SKM-1 (cell line): ENCODE measurements around the gene NEURL3.
"Not testable (repeated sequence)": the region's sequence is repeated elsewhere in the genome, so short reads cannot be mapped to it uniquely, and the experiment has no call there.

Experiments used
- DNase-seq: peaks from one replicate; lab custom pipeline; 2025; ENCODE audit not compliant: unreplicated experiment; lab: John Stamatoyannopoulos, UW

Gene NEURL3

DNA sequence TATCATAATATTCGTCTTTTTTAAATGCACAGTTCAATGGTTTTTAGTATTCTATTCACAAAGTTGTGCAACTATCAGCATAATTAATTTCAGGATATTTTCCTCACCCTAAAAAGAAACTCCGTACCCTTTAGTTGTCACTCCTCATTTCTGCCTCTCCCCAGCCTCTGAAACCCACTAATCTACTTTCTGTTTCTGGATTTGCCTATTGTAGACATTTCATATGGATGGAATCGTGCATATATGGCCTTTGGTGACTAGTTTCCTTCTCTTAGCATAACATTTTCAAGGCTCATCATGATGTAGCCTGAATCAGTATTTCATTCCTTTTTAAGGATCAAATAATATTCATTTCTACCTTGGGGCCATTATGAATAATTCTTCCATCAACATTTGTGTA is 18.5 kb downstream of the NEURL3 start:
- no peak for DNase-seq

DNA sequence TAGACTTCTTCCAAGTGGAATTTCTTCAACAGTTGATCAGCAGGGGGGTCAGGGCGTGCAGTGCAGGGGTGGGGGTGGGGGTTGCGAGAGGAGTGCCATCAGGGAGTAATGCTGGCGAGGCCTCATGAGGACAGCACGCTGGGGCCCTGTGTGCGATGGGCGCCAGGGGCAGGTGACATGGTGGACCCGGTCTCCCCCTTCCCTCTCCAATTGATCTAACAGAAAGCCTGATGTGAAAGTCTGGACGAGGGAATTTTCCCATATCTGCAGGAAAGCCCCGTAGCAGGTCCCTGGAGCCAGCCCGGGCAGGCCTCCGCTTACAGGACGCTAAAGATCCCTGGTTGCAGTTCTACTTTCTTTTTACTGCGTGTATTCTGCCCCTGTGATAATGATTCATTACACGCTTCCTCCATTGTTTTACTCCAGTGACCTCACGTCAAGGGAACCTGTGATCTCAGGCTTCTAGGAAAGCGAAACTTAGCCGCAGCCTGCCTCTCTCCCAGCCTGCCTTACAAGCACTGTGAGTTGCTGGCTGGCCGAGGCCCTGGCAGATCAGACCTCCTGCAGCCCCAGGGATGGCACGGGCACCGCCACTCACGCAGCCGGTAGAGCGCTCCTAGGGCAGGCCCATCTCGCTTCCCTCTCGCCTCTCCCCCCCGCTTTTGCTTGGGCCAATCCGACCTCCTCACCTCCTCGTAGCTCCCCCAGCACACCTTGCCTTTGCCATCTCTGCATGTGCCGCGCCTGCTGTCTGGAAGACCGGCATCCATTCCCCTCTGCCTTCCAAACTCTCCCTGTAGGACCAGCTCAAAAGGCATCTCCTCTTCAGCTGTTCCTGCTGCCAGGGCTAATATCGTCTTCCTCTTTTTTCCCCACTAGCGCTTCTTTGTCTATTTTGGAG is 19.2 kb downstream of the NEURL3 start:
- DNase-seq: no peak

DNA sequence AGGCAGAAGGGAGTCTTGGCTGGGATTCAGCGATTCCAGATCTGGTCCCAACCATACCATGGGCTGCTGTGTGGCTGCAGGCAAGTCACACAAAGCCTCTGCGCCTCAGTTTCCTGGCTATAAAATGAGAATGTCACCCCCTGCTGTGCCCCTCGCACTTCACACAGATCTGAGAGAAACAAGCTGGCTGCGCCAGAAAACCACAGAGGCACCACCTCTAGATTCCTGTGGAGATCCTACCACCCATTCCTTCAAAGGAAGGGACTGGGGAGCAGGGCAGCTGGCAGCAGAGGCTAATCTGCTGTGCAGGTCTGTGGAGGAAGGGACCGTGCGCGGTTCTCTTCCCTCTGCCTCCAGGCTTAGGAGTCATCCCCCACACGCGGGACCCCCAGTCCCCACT is 19.8 kb downstream of the NEURL3 start:
- DNase-seq: no peak

DNA sequence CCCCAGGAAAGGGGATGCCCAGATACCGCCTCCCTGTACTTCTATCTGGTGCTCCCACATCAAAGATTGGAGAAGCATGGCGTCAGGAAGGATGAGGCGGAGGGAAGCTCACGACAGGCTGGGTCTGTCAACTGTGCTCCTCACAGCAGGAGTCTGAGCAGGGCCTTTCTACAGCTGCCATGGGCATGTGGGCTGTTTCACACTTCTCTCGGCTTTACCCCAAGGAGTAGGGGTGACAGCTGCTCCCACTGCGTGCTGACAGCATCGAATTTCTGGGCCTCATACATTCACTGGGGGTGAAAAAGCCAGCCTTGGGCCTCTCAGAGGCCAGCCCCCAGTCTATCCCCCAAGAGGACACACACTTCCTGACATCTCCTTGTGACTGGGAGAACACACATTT is 21.1 kb downstream of the NEURL3 start:
- DNase-seq: no peak

DNA sequence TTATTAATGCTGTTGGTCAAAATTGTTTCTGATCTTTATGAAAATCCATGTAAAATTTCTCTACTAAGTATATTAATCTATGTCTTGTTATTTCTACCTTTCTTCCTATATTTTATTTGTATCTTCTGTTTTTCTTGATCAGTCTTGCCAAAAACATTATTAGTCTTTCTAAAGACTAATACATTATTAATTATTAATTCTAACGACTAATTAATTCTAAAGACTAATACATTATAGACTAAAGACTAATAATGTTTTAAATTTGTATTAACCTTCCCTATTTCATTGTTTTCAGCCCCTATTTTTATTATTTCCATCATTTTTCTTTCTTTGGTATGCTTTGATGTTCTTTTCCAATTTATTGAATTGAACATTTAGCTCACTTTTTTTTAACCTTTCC is 27.7 kb downstream of the NEURL3 start:
- no peak for DNase-seq

DNA sequence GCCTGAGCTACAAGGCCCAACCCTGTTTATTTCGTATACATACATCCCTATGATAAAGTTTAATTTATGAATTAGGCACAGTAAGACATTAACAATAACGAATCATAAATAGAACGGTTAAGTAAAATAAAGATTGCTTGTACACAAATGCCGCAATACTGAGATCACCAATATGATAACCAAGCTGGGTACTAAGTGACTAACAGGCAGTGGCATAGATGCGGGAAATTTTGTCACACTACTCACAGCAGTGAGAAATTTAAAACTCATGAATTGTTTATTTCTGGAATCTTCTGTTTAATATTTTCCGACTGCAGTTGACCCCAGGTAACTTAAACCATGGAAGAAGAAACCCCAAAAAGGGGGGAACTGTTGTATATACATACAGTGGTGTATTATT is 33.4 kb downstream of the NEURL3 start:
- no peak for DNase-seq

DNA sequence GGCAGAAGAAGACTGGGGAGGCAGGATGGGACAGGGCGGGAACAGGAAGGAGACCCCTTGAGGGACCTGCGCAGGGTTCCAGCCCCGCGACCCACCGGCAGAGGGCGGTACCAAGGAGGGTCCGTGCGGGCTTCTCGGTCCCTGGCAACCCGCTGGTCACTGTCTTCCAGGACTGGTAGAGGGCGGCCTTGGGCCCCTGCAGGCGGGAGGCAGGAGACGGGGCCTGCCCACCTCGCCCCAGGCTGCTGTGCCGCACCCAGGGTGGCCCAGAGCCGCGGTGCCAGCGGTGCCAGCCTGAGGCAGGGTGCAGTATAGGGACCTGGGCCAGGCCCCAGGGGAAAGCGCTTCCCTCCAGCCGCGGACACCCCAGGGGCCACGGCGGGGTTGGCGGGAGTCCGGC is 34.5 kb downstream of the NEURL3 start:
- no peak for DNase-seq

DNA sequence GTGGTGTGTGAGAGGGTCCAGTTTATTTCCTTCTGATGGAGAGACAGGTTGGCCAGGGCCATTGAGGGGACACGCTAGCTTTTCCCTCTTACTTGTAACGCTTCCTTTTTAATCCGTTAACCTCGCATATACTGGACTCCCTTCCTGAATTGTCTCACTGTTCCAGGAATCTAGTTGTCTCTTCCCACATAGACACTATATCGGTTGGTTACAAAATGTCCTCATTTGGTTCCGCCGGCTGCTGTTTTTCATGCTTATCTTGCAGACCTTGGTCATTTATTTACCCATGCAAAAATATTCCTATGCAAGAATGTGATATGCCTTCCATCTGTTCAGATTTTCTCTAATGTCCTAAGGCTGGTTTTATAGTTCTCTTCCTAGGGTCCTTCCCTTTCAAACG is 35.0 kb downstream of the NEURL3 start:
- DNase-seq: no peak

DNA sequence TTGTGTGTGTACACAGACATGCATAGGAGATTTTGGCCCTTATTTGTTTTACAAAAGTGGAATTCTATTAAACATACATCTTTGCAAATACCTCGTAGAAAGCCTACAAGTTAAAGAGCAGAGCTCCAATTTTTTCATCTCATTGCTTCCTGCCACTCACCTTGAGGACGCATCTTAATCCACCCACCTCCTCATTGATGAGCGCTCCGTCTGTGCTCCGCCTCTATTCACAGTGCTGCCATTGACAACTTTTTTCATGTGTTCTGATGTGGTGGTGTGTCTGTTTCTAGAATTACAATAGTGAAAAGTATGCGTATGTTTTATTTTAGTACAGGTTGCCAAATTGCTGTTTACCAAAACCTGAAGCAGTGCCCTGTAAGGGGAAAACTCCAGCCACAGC is 36.3 kb downstream of the NEURL3 start:
- no peak for DNase-seq

DNA sequence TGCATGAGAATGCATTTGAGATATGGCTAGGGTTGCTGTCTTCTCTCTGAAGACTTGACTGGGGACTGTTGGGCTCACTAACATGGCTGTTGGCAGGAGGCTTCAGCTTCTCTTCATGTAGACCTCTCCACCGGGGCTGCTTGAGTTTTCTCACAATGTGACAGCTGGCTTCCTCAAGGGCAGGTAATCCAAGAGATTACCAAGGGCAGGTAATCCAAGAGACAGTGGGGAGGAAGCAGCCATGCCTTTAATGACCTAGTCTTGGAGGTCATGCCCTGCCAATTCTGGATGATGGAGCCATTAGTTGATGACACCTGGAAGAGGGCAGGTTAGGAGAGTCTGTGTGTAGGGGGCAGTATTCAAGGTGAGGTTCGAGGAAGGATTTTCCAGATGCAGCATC is 40.5 kb downstream of the NEURL3 start:
- no peak for DNase-seq

DNA sequence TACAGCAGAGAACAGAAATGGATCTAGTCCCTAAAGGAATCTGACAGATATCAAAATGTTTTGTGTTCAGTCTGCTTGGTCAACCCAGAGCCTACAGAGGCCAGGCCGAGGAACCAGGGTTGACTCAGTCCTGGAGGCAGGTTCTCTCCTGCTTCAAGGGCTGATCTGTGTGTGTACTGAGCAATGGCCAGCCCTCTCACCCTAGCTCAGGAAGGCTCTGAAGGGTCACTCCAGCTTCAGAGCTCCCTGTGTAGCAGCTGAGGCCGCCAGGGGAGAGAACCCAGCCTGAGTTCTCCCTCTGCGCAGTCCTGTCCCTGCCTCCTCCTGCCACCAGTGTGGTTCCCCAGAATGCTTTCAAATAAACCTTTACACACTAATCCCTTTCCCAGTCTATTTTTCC is 41.1 kb downstream of the NEURL3 start:
- no peak for DNase-seq

DNA sequence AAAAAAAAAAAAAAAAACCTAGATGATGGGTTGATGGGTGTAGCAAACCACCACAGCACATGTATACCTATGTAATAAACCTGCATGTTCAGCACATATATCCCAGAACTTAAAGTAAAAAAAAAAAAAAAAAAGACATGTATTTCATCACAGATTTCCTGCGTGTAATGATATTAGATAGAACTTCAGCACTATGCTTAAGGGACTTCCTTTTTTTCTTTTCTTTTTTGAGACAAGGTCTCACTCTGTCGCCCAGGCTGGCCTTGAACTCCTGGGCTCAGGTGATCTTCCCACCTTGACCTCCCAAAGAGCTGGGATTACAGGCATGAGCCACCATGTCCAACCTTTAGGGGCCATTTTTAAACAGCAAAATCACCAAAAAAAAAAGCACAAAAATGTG is 42.0 kb downstream of the NEURL3 start:
- no peak for DNase-seq

DNA sequence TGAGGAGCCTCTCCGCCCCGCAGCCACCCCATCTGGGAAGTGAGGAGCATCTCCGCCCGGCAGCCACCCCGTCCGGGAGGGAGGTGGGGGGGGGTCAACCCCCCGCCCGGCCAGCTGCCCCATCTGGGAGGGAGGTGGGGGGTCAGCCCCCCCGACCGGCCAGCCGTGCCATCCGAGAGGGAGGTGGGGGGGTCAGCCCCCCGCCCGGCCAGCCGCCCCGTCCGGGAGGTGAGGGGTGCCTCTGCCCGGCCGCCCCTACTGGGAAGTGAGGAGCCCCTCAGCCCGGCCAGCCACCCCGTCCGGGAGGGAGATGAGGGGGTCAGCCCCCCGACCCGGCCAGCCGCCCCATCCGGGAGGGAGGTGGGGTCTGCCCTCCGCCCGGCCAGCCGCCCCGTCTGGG is 43.5 kb downstream of the NEURL3 start:
- DNase-seq: not testable (repeated sequence)

DNA sequence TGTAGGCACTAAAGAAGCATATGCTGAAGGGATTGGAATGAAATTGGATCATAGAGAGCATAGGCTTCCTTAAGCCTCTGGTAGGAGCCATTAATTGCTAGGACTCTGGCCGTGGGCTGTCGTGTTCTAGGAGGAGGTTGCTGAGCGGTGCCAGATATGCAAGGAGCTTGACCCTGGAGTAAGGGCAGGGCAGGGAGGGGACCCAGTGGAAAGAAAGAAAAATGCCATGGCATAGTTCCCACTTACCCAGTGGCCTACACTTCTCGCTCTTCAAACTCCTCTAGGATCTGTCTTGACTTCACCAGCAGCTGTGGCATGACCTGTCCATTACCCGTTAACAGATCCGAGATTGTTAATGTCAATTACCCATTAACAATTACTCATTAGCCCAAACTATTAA is 53.1 kb downstream of the NEURL3 start:
- DNase-seq: no peak

DNA sequence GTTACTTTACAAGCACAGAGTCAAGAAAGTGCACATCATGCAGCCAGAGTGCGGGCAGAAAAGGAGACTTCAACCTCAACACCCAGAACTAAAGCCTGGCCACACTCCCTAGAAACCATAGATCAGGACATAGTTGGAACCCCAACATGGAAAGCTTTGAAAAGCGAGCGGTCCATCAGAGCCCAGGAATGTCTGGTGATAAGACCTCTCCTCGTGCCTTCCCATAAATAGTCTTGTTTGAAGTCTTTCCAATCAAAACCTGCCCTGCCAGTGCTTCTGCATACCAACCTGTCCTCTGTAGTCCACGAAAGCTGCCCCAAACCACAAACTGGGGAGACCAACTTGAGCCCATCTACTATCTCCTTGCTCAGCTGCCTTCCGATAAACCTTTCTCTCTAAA is 55.5 kb downstream of the NEURL3 start:
- no peak for DNase-seq

DNA sequence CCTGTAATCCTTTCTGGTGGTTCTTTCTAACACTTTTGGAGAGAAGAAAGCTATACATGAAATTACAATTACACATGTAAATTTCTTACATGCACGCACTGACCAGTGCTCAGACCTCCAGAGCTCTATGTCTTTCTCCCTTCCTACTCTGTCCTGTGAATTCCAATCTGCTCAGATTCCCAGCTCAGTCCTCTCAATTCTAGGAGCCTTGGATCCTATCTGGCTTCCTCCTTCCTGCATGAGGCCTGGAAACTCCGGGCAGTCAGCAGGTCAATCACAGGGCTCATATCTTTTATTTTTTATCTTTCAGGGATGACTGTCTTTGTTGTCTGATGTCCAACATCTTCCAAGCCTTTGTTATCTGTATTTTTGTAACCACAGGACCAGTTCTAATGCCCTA is 56.0 kb downstream of the NEURL3 start:
- DNase-seq: no peak

DNA sequence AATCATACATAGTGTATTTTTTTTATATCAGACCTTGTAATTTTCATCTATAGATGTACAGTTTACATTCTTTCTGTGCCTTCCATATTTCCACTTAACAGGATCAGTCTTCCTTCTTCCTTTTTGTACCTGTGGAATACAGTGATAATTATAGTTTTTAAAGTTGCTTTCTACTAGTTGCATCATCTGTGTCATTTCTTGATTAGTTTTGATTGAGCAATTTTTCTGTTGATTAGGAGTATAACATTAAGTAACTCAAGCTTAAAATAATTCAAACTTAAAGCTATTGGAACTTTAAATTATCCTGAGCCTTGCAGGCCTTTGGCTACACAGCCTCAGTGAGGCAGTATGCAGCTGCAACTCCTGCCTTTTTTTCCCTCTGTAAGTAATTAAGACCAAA is 57.4 kb downstream of the NEURL3 start:
- DNase-seq: no peak
